HG02588 (cell line): ENCODE data around the gene PACS2.
A peak's percentile ranks its signal among the peaks of the same experiment; 100 is the strongest.

Experiments
- ATAC-seq: cut with Tn5 transposase; IDR thresholded peaks from one replicate; pipeline ENCODE4 v1.9.1; 2021; ENCODE audit warnings: mild to moderate bottlenecking, moderate library complexity; ENCODE audit not compliant: unreplicated experiment

PACS2 gene

DNA sequence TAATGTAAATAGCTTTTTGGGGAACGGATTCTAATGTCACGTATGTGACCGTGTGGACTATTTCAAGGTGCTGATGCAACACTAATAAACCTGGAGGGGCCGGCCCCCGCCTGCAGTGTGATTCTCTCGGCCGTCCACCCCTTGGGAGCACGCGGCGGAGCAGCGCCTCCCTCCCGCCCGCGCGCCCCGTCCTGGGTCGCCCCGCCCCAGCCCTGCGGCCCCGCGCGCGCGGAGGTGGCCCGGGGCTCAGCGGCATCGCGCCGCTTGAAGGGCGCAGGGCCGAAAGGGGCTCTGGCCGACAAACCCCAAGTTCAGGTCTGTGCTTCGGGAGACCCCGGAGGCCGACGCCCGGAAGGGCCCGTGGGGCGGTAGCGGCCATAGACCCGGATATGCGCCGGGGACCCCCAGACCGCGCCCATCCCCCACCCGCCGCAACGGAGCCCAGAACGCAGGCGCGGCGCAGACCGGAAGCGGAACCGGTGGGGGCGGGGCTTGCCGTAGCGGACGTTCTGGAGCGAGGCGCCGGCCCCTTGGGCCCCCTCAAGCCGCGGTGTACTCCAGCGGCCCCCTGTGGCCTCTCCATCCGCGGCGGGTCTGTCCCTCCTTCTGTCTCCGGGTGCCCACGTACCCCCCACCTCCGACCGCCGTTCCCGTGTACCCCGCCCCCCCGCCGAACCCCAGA, 83.6 kb downstream of the PACS2 start, which contains the start of gene TEX22:
TEX22 (plus strand) TSS at position 495 of the 682 bp plus-strand sequence. CDS start 803 bp downstream, outside the sequence.
- peak; percentile 76 for ATAC-seq

DNA sequence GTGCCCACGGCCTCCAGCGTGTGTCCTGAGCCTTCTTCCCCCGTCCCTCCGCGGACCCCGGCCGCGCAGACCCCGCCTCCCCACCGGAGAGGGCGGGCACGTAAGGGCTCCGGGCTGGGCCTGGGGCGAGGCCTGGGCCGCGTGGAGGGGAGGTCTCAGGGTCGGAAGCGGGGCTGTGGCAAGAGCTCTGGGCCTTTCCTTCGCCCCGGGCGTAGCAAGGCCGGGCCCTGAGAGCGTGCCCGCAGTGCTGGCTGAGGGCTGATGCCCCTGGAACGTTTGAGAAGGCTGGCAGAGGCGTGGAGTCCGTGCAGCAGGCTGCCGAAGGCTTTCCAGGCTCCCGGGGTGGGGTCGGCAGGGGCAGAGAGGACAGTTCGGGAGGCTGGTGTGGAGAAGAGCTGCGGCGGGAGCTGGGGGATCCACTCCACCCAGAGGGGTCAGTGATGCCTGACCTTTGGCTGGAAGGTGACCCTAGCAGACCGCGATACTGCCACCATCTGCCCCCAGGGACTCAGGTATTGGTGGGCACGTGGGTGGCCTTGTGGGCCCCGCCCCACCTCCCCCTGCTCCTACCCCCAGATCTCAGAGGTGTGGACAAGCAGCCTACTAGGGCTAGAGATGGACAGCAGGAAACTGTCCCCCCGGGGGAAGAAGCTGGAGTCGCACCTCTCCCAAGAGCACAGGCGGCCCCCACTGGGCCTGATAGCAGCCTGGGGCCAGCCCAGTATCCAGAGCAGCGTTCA, 84.3 kb downstream of the PACS2 start:
- peak; percentile 37 for ATAC-seq

DNA sequence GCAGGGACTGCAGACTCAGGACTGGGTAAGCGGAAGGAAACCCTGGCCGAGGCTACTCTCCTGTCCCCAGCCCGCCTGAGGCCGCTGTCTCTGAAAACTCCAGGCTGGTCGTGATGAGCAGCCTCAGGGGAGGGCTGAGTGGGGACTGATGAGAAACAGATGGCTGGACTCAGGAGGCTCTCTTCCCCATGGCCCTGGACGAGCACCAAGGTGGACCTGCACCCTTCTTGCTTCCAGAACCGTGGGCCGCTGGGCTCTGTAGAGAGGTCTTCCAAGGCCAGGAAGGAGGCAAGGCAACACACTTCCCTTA, 84.9 kb downstream of the PACS2 start:
- ATAC-seq, result no peak

DNA sequence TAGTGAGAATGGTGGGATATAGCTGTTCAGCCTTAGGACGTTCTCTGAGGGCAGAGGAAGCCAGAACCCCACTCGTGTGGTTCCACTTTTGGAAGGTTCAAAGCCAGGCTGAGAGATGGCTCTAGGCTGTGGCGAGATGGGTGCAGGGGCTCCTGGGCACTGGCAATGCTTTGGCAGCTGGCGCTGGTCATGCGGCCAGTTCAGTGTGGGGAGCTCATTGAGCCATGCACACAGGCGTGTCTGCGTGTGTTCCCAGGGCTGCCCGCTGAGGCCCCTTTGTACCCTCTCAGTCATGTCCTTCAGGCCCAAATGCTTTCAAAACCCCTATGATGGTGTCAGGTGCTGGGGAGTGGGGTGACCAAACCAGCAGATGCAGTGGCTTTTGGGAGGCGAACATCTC, 85.5 kb downstream of the PACS2 start:
- ATAC-seq, result no peak

DNA sequence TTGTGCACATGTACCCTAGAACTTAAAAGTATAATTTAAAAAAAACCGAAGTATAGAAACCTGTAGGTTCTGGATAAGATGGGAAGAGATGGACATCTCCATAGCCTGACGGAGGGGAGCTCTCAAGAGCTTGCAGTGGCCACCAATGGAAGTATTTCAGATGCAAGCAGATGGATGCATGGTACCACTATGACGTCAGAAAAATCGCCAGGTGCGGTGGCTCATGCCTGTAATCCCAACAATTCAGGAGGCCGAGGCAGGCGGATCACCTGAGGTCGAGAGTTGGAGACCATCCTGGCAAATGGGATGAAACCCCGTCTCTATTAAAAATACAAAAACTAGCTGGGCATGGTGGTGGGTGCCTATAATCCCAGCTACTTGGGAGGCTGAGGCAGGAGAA, 87.2 kb downstream of the PACS2 start:
- no peak for ATAC-seq

DNA sequence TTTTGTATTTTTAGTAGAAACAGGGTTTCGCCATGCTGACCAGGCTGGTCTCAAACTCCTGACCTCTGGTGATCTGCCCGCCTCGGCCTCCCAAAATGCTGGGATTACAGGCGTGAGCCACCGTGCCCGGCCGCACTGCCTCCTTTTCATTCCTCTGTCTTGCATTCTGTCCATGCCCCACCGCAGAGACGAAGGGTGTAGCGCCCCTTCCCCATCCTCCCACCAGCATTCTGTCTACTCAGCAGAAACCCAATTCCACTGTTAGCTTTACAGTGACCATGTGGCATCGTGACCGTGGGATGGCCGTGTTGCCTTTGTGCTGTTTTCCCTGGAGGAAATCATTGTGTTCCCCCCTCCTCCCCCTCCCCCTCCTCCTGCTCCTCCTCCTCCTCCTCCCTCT, 94.0 kb downstream of the PACS2 start:
- no peak for ATAC-seq

DNA sequence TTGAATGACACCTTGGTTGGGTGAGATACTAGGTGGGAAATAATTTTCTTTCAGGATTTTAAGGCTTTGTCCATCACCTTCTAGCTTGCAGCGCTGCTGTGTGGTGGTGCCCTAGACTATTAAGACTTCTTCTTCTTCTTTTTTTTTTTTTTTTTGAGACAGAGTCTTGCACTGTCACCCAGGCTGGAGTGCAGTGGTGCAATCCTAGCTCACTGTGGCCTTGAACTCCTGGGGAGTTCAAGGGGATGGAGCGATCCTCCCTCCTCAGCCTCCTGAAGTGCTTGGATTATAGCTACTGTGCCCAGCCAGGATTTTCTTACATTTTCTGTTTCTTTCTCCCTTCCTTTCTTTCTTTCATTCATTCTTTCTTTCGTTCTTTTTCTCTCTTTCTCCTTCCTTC, 94.8 kb downstream of the PACS2 start:
- ATAC-seq, result no peak

DNA sequence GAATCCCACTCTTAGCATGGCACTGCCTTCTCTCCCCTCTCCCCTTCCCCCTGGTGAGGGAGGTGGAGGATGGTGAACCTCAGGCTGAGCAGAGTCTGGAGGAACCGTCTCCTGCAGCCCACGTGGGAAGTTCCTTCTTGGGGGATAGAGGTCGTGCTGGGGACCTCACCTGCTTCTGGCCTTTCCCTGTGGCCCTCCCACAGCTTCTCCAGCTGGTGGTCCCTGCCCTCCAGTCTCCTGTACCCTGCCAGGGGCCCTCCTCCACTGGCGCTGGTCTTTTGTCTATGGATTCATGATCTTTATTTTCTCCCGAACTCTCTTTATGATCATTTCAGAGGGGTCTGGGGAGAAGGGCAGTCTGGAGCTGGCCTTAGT, 96.1 kb downstream of the PACS2 start:
- no peak for ATAC-seq

DNA sequence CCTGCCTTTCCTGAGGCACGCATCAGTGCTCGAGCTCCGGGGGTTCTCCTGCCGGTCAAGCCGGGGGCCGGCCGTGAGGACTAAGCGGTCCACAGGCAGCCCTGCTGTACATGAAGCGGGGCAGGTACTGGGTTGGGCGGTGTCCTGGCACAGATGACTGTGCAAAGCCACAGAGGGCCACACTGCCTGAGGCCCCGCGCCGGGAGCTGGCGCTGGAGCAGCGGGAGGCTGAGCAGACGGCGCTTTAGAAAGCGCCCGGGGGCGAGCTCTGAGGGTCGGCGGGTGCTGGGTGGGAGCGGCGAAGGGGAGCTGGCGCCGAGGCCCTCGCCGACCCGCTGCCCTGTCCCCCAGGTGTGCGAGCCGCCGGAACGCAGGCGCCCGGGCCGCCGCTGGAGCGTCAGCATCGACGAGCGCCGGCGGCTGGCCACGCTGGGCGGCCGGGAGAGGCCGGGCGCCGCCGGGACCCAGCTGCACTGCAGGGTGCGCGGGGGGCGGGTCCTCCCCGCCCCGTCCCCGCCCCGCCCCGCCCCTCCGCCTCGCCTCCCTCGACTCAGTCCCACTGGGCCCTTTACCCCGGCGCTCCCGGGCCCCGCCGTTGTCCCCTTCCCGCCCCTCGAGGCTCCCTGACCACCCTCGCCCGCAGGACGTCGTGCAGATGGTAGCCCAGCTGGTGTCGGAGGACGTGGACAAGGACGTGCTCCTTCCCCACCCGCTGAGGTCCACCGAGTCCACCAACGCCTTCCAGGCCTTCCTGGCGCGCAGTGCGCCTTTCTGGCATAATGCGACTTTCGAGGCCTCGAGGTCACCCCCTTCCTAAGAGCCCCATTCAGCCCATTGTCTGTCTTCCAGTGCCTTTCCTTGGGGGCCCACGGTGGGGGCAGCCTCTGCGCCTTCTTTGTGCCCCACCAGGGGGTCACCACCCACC, 96.7 kb downstream of the PACS2 start:
- no peak for ATAC-seq

DNA sequence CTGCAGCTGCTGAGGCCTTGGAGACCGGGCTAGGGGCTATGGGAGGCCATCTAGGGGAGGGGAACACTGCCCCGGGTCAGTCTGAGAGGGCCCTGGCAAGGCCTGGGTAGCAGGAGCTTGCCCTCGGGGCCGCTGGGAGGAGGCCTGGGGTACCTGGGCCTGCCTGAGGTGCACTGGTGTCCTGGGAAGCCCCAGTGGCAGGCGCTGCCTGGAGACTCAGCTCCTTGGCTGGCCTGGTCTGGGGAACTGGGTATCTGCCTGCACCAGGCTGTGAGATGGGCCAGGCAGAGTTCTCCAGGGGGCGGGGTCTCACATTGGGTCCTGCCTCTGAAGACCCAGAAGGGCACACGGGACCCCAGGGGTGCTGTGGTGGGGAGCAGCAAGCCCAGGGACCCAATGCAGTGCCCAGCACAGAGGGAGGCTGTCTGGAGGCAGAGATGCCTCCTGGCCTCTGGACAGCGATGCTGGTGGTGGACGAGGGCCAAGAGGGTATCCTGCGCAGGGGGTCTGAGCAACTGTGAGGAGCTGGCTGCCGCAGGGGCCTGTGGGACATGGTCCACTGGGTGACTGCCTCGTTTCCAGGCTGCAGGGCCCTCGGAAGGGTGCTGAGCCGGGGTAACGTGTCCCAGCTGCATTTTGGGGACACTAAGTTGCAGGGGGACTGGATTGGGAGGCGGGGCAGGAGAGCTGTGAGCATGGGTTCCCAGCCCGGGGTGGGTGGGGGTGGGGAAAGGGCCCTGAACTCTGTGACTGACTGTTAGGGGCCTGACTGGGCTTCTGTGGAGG, 97.6 kb downstream of the PACS2 start:
- ATAC-seq, result no peak

DNA sequence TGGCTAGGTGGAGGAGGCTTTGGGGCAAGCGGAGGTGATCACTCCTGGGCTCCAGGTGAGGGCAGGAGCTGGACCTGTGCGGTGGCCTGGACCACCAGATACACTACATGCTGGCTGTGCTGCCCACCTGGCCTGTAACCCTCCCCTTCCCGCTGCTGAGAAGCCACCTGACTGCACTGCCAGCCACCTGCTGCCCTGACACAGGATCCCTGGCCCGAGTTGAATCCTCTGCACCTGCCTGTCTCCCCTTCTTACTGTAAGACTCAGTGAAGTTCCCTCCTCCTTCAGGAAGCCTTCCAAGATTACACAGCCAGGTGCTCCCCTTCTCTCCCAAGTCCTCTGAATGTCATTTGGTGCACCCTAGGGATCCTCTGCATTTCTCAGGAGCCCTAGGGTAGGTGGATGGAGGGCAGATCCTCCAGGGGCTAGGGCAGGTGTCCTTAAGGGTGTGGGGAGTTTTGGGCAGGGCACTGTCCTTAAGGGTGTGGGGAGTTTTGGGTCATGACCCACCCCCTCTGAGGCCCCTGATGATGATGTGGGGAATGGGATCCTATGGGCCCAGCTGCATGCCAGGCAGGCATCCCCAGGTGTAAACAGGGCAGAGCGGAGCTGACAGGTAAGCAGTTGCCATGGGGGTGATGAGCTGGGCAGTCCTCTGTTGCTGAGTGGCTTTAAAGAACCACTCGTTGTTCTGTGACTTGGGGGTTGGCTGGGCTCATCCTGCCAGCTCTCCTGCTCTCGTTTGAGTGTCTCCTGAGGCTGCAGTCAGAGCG, 98.4 kb downstream of the PACS2 start:
- ATAC-seq, result no peak

DNA sequence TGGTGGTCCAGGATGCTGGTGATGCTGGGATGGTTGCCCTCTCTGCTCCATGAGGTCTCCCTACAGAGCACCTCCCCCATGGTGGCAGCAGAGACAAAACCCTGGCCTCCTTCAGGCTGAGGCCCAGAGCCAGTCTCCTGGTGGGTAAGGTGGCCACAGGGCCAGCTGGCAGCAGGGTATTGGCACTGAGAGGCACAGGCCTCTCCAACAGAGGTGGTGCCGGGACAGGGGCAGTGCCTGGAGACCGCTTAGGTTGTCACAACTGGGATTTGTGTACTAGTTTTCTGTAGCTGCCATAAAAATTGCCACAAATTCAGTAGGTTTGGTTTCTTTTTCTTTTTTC, 99.0 kb downstream of the PACS2 start:
- ATAC-seq, result no peak

DNA sequence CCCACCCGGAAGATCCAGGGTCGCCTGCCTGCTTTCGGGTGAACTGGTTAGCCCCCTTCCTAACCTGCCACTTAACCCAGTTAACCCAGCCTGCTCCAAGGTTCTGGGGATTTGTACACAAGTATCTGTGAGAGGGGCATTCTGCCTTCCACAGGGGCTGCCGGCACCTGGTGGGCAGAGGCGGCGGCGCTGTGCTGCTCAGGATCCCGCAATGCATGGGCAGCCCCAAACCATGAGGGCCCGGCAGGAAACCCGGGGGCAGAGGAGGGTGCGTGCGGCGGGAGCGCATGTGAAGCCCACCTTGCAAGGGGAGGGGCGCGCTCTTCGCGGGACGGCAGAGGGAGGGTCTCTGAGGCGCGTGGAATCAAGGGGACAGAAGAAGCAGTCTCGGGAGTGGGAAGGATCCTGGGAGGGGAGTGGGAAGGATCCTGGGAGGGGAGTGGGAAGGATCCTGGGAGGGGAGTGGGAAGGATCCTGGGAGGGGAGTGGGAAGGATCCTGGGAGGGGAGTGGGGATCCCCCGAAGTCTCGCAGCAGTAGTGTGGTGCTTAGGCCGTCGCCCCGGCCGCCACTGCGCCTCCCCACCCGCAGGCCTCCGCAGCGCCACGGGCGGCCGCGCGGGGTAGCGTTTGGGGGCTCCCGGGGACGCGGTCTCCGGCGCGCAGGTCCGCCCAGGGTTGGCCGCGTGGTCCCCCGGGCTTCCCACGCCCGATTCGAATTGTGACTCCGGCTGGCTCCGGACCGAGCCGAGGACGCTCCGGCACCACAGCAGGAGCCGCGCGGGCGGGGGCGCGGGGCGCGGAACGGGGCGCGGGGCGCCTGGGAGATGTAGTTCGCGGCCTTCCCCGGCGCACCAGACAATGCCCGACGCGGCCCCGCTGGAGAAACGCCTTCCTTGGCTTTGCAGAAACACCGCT, 100.2 kb downstream of the PACS2 start:
- ATAC-seq, result peak; percentile 57

DNA sequence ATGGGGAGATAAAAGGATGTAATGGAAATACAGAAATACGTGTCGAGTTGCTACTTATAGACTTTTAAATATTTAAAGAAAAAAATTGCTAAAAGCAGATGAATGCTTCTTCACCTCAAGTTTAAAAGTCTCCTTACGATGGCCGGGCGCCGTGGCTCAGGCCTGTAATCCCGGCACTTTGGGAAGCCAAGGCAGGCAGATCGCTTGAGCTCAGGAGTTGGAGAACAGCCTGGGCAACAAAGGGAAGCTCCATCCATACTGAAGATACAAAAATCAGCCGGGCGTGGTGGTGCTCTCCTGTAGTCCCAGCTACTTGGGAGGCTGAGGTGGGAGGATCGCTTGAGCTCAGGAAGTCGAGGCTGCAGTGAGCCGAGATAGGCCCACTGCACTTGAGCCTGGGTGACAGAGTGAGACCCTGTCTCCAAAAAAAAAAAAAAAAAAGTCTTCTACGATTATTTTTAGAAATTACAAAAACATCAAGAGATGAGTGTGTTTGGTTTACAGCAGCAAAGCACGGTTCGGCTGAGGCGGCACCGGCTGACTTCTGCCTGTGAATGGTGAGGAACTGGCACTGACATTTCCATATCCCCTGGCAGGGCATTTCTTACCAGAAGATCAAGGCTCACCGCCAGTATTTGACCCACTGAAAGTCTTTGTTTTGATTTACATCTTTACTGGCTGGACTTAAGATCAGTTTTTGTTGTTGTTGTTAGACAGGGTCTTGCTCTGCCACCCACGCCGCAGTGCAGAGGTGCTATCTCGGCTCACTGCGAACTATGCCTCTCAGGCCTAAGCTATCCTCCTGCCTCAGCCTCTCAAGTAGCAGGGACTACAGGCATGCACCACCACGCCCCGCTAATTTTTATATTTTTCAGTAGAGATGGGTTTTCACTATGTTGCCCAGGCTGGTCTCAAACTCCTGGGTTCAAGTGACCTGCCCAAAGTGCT, 101.2 kb downstream of the PACS2 start:
- ATAC-seq, result no peak

DNA sequence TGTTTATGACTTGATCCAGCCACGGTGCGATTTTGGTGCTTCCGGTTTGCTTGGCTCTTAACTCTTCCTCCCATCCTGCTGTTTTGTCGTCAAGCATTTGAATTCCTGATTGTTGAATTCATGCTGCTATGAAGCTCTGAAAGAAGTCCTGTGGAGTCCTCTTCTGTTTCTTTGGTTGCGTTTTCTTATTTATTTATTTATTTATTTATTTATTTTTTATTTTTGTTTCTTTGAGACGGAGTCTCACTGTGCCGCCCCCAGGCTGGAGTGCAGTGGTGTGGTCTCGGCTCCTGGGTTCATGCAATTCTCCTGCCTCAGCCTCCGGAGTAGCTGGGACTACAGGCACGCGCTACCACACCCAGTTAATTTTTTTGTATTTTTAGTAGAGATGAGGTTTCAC, 102.1 kb downstream of the PACS2 start:
- ATAC-seq, result no peak

DNA sequence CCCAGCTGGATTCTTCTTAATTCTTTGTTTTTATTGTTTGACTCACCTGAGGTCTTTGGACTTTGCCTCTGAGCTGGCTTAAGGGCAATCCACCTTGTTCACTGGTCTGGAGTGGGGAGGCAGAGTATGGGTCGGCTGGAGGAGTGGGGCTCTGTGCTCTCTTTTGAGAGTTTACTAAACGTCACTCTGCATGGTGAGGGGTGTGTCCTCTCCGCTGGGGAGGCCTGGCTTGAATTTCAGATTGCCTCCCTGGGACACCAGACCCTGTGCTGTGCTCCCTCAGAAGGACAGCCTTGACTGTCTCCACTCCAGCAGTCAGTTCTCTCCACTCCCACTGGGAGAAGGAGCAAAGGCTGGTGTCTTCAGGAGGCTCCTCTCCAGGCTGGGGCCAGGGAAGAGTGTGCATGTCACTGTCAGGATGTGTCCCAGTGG, 103.2 kb downstream of the PACS2 start:
- ATAC-seq, result no peak

DNA sequence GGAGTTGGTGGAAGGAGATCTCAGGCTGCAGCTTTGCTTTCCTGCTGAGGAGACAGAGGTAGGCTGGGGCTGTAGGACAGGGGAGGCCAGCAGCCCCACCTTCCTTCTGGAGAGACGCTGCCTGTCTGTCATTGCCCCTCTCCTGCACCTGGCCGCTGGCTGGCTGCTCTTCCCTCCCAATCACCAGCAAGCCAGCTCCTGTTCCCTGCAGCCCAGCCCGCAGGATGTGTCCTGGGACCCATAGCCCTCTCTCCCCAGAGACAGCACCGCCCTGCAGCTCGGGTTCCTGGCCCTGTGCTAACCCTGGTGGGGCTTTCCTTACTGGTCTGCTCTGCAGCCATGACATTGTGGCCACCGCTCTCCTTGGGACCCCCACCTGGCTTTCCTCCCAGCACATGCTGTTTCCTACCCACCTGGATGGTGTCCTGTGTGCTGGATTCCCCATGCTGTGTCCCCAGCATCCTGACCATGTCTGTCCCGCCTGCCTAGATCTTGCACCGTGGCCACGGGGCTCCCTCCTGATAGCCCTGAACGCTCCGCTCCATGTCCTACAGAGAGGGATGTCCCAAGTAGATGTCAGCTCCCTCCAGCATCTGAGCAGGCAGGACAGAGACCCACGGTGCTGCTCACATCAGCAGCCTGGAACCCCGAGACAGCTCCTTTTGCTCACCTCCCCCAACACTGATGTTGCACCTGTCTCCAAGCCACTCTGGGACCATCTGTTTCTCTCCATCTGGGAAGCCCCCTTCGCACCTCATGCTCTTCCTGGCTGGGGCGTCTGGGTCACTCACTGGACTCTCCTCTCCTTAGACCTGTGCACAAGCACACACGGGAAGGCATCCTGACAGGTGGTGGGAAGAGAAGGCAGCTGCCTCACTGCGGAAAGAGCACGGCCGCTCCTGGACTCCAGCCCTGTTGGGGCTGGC, 104.0 kb downstream of the PACS2 start:
- ATAC-seq, result no peak
